GM12878 (cell line): ENCODE data around the gene SPTBN2.

ENCODE experiments used
- ETV6 ChIP-seq, 2 experiments: fragments of 450-650 bp in 1 of 2; IDR thresholded peaks in 1 of 2; conservative IDR thresholded peaks in 1 of 2; 2 replicates each; pipeline ENCODE4 v1.6.1; 2014; ENCODE audit warnings: antibody characterized with exemption in 1 of 2, borderline replicate concordance in 1 of 2, low read depth in 1 of 2, mild to moderate bottlenecking in 1 of 2, moderate library complexity in 1 of 2
- TF ChIP-seq, protein P1 (sequence below): IDR thresholded peaks from 2 replicates; pipeline ENCODE4 v1.6.1; 2012; ENCODE audit warnings: mild to moderate bottlenecking, low read depth, low read length

DNA sequence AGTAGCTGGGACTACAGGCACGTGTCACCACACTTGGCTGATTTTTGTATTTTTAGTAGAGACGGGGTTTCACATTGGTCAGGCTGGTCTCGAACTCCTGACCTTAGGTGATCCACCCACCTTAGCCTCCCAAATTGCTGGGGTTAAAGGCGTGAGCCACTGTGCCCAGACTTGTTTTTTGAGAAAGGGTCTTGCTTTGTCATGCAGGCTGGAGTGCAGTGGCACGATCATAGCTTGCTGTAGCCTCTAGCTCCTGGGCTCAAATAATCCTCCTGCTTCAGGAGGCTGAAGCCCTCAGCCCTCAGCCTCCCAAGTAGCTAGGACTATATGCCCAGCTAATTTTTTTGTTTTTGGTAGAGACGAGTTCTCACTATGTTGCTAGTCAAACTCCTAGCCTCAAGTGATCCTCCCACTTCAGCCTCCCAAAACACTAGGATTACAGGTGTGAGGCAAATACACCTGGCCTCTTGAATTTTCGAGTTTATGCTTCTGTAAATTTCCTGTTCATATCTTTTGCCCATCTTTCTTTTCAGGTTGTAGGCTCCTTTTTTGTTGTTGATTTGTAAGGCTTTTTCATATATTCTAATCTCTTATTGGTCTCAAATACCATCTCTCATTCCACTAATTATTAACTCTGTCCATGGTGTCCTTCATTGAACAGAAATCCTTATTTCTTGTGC, 47.9 kb downstream of the SPTBN2 start:
- TF ChIP-seq ETV6 (conservative IDR thresholded peaks at IDR 0.05 in 1 of 2, IDR thresholded peaks at IDR 0.05 in 1 of 2; ENCODE audit: borderline replicate concordance in 1 of 2, low read depth in 1 of 2) = no peak
- TF ChIP-seq, protein P1, sequence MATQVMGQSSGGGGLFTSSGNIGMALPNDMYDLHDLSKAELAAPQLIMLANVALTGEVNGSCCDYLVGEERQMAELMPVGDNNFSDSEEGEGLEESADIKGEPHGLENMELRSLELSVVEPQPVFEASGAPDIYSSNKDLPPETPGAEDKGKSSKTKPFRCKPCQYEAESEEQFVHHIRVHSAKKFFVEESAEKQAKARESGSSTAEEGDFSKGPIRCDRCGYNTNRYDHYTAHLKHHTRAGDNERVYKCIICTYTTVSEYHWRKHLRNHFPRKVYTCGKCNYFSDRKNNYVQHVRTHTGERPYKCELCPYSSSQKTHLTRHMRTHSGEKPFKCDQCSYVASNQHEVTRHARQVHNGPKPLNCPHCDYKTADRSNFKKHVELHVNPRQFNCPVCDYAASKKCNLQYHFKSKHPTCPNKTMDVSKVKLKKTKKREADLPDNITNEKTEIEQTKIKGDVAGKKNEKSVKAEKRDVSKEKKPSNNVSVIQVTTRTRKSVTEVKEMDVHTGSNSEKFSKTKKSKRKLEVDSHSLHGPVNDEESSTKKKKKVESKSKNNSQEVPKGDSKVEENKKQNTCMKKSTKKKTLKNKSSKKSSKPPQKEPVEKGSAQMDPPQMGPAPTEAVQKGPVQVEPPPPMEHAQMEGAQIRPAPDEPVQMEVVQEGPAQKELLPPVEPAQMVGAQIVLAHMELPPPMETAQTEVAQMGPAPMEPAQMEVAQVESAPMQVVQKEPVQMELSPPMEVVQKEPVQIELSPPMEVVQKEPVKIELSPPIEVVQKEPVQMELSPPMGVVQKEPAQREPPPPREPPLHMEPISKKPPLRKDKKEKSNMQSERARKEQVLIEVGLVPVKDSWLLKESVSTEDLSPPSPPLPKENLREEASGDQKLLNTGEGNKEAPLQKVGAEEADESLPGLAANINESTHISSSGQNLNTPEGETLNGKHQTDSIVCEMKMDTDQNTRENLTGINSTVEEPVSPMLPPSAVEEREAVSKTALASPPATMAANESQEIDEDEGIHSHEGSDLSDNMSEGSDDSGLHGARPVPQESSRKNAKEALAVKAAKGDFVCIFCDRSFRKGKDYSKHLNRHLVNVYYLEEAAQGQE = no peak
